Measurements from ENCODE around the gene OSBPL10. TPM values are rescaled to one million over a fixed set of nuclear protein-coding genes. Genes with fewer than 3 reads are reported as not detected.
A peak's percentile ranks its signal among the peaks of the same experiment; 100 is the strongest.

Gene OSBPL10
- total and polyA plus RNA-seq, 2 of the 8 experiments (the other 6 are each of a cell fraction or from before 2014, with no cell fraction given) = 26.2 to 86.7 TPM

DNA sequence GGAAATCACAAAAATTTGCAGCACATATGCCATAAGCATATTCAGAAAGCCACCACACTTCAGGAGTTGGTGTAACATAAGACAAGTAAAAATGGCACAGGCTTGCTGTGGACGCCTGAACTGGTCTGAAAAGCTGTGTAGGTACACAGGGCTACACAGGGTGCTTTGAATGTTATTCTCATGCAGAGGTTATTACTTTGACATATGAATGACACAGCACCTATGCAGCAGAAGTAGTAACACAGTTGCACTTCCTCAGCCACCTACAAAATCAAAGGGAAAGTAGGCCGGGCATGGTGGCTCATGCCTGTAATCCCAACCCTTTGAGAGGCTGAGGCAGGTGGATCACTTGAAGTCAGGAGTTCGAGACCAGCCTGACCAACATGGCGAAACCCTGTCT lies 54.5 kb downstream of the OSBPL10 start:
- H4K5ac ChIP-seq (ENCODE audit: insufficient read length, low read depth, low read length) = no peak overlapping the region
- no peak overlapping the region for H3K9ac ChIP-seq (replicated peaks in 1 of 4; ENCODE audit: extremely low read depth in 1 of 4, low read depth in 3 of 4, low read length in 3 of 4)
- DNase-seq (ENCODE audit: low read depth in 1 of 2, low spot score in 2 of 2) = no peak
- H3K23me2 ChIP-seq (ENCODE audit: low read depth, low read length) = no peaks in the 10 kb centered on the region; the same call in 1 of the 2 replicates
- H3K9me3 ChIP-seq (ENCODE audit: insufficient read depth in 2 of 2, low read depth in 1 of 2, low read length in 1 of 2) = no peaks in the 10 kb centered on the region
- H3K4me1 ChIP-seq (replicated peaks in 1 of 4; ENCODE audit: control insufficient read depth in 3 of 4, insufficient read depth in 4 of 4, low read length in 3 of 4) = peaks cover 0 to 9% (median 2%) of the 10 kb centered on the region in 4 experiments; a peak in 3 of 7 replicates
- TF ChIP-seq JUND (IDR thresholded peaks at IDR 0.05; ENCODE audit: low read length) = no peak
- no peak for TF ChIP-seq CBX5 (IDR thresholded peaks at IDR 0.05; ENCODE audit: low read depth, low read length)
- TF ChIP-seq, protein P1, sequence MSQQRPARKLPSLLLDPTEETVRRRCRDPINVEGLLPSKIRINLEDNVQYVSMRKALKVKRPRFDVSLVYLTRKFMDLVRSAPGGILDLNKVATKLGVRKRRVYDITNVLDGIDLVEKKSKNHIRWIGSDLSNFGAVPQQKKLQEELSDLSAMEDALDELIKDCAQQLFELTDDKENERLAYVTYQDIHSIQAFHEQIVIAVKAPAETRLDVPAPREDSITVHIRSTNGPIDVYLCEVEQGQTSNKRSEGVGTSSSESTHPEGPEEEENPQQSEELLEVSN (IDR thresholded peaks at IDR 0.05) = no peak
- TF ChIP-seq GTF2F1 (IDR thresholded peaks at IDR 0.05; ENCODE audit: borderline replicate concordance, low read depth, low read length) = no peak
- no peak for TF ChIP-seq NANOG (IDR thresholded peaks at IDR 0.05; ENCODE audit: insufficient read depth, low read depth, low read length, poor library complexity, severe bottlenecking)
- TF ChIP-seq BCL11A (IDR thresholded peaks at IDR 0.05; ENCODE audit: low read depth in 2 of 2, low read length in 2 of 2) = no peak
- TF ChIP-seq EP300 (IDR thresholded peaks at IDR 0.05; ENCODE audit: borderline replicate concordance in 1 of 2, low read depth in 2 of 2, low read length in 2 of 2) = no peak
- no peak for TF ChIP-seq CHD2 (IDR thresholded peaks at IDR 0.05; ENCODE audit: low read length)
- H2BK15ac ChIP-seq (ENCODE audit: low read length) = no peak overlapping the region
- H4K91ac ChIP-seq (replicated peaks; ENCODE audit: insufficient read length, low read length) = no peak overlapping the region
- H2BK20ac ChIP-seq (ENCODE audit: low read length) = no peak overlapping the region
- peaks cover 6% of the 10 kb centered on the region for H3K79me1 ChIP-seq (ENCODE audit: low read depth, low read length)
- H3K4me2 ChIP-seq (ENCODE audit: insufficient read depth in 1 of 2, low read depth in 2 of 2, low read length in 2 of 2) = no peak overlapping the region
- H3K23ac ChIP-seq (ENCODE audit: insufficient read length) = no peak overlapping the region
- ChIA-PET POLR2A (ENCODE audit: partially characterized antibody) (interaction anchor here (1.4 kb wide), 1 partner anchor 10 kb away, joined by 6 read pairs; no protein-coding TSS in a partner anchor), CTCF (ENCODE audit: partially characterized antibody) (interaction anchor here (0.6 kb wide), 1 partner anchor 166 kb away, joined by 3 read pairs; no protein-coding TSS in a partner anchor)
- no peak overlapping the region for H2BK120ac ChIP-seq (replicated peaks; ENCODE audit: low read depth, low read length)
- peak overlapping the region; percentile 41; the same call in 1 of the 2 replicates for H3K18ac ChIP-seq (ENCODE audit: extremely low read depth, low read length)
- H3K27me3 ChIP-seq (replicated peaks in 1 of 4; ENCODE audit: control insufficient read depth in 3 of 4, extremely low read depth in 1 of 4, insufficient read depth in 3 of 4, low read length in 3 of 4) = no peaks in the 10 kb centered on the region
- H3K27ac ChIP-seq (ENCODE audit: low read depth, low read length) = no peak overlapping the region
- no peak overlapping the region for H2AFZ ChIP-seq (ENCODE audit: low read length)
- H3K36me3 ChIP-seq (ENCODE audit: control insufficient read depth in 2 of 4, insufficient read depth in 4 of 4, low read length in 3 of 4) = no peaks in the 10 kb centered on the region
- no peak overlapping the region for H2BK5ac ChIP-seq (ENCODE audit: low read depth, low read length)
- H3K14ac ChIP-seq (ENCODE audit: insufficient read length) = no peak overlapping the region
- H3K4me3 ChIP-seq (ENCODE audit: extremely low read depth in 1 of 4, insufficient read depth in 2 of 4, low read depth in 3 of 4, low read length in 4 of 4) = no peak overlapping the region
- no peak overlapping the region for H3K4ac ChIP-seq (replicated peaks; ENCODE audit: insufficient read length, low read depth, low read length)
- WGBS, 2 experiments (ENCODE audit: extremely low coverage in 1 of 2, insufficient coverage in 1 of 2, insufficient read length in 1 of 2, insufficient replicate concordance in 2 of 2, low coverage in 1 of 2, low lambda C conversion rate in 2 of 2, missing lambda C conversion rate in 1 of 2) = 95% methylated on average over 4 of the region's 4 CpGs; no CpG with 5 or more reads in 1 of the 2 experiments
- FAIRE-seq = no peak
- H4K8ac ChIP-seq (ENCODE audit: extremely low read depth, insufficient read depth, low read length) = no peak overlapping the region
- no peak overlapping the region for H2BK12ac ChIP-seq (ENCODE audit: low read depth, low read length)
- no peaks in the 10 kb centered on the region for H4K20me1 ChIP-seq (replicated peaks in 1 of 2; ENCODE audit: control insufficient read depth in 1 of 2, insufficient read depth in 2 of 2, low read length in 2 of 2)
- no peak overlapping the region for H3K56ac ChIP-seq (replicated peaks; ENCODE audit: insufficient read length, low read depth, low read length)
- no peak overlapping the region for H2AK5ac ChIP-seq (ENCODE audit: low read depth, low read length)
- H3K79me2 ChIP-seq (ENCODE audit: control insufficient read depth in 1 of 2, insufficient read depth in 2 of 2, low read length in 2 of 2) = peaks cover 3 to 91% of the 10 kb centered on the region in 2 experiments; a peak in 3 of 4 replicates
